Caco-2 (cell line): ENCODE results near the gene RIMS1. TPM values are rescaled to one million over a fixed set of nuclear protein-coding genes. Genes with fewer than 3 reads are reported as not detected.

Experiments used
- BruUV-seq: library from RNA; stranded (reverse); fragments of 400-500 nt; replicated peaks from 2 replicates; lab custom pipeline; 2021; lab: Mats Ljungman, UMichigan
- CTCF ChIA-PET: fragments of 300-600 bp; sonication (Branson Sonifier 250); formaldehyde crosslinking; loops from one replicate; lab custom pipeline; 2022; ENCODE audit warnings: antibody characterized with exemption; lab: Charles Lee
- POLR2A ChIA-PET: fragments of 300-600 bp; sonication (Branson Sonifier 250); formaldehyde crosslinking; loops from one replicate; lab custom pipeline; 2022; ENCODE audit warnings: antibody characterized with exemption; lab: Charles Lee
- DNase-seq, 2 experiments: peaks; one replicate each; pipeline versions ENCODE4 v3.0.0 to v3.0.0-alpha.2; 2020 to 2022
- H3K27me3 ChIP-seq: replicated peaks from 2 replicates; pipeline ENCODE4 v1.6.0; 2011; ENCODE audit warnings: low read length; ENCODE audit not compliant: control insufficient read depth, insufficient read depth
- H3K36me3 ChIP-seq: 2 replicates; pipeline ENCODE4 v1.5.1; 2011; ENCODE audit warnings: low read length; ENCODE audit not compliant: control insufficient read depth, insufficient read depth
- H3K4me1 ChIP-seq: fragments of 250-450 bp; sonication (Bioruptor Pico); 2 replicates; pipeline ENCODE4 v1.5.1; 2020; ENCODE audit warnings: mild to moderate bottlenecking
- H3K4me3 ChIP-seq: 2 replicates; pipeline ENCODE4 v1.5.1; 2011; ENCODE audit warnings: low read depth, mild to moderate bottlenecking, control low read depth, low read length
- H3K9me3 ChIP-seq: fragments of 250-450 bp; sonication (Bioruptor Pico); 2 replicates; pipeline ENCODE4 v1.5.1; 2020; ENCODE audit warnings: mild to moderate bottlenecking, moderate library complexity
- H3K27ac Mint-ChIP-seq: one replicate; pipeline ENCODE4 v1.8.0; 2022; ENCODE audit warnings: mixed read lengths; ENCODE audit not compliant: unreplicated experiment
- H3K27me3 Mint-ChIP-seq: one replicate; pipeline ENCODE4 v1.8.0; 2022; ENCODE audit warnings: mixed read lengths; ENCODE audit not compliant: insufficient read depth, unreplicated experiment
- H3K36me3 Mint-ChIP-seq: one replicate; pipeline ENCODE4 v1.8.0; 2022; ENCODE audit warnings: mild to moderate bottlenecking, mixed read lengths; ENCODE audit not compliant: insufficient read depth, unreplicated experiment
- H3K4me1 Mint-ChIP-seq: one replicate; pipeline ENCODE4 v1.8.0; 2022; ENCODE audit warnings: low read depth, mixed read lengths; ENCODE audit not compliant: unreplicated experiment
- H3K4me3 Mint-ChIP-seq: one replicate; pipeline ENCODE4 v1.8.0; 2022; ENCODE audit warnings: mild to moderate bottlenecking, moderate library complexity, mixed read lengths; ENCODE audit not compliant: unreplicated experiment
- H3K9me3 Mint-ChIP-seq: one replicate; pipeline ENCODE4 v1.8.0; 2022; ENCODE audit warnings: mixed read lengths; ENCODE audit not compliant: unreplicated experiment
- CTCF ChIP-seq, 2 experiments: fragments of 200-600 bp in 1 of 2; IDR thresholded peaks; 1 replicate in 1 of 2; 2 replicates in 1 of 2; pipeline versions ENCODE4 v1.5.1 to v1.8.0; 2011 to 2022; ENCODE audit warnings: antibody characterized with exemption in 1 of 2, control low read depth in 1 of 2, inconsistent platforms in 1 of 2, low read depth in 1 of 2, low read length in 1 of 2, mild to moderate bottlenecking in 1 of 2, moderate library complexity in 1 of 2; ENCODE audit not compliant: insufficient read depth in 1 of 2, severe bottlenecking in 1 of 2, unreplicated experiment in 1 of 2
- intact Hi-C: fragments of 100-400 bp; cut with micrococcal nuclease; formaldehyde crosslinking; loops from one replicate; pipeline ENCODE4 v1.10.0; 2022; ENCODE audit not compliant: unreplicated experiment
- total RNA-seq: library from RNA; stranded (reverse); gene quantifications from 2 replicates; pipeline ENCODE4 v1.2.3, GENCODE V29; 2022

Gene RIMS1
- total RNA-seq, 1 experiment from 2014 or later, result 3.4 TPM

GRCh38 chr6:72367439-72367838 is 481.1 kb downstream of the RIMS1 start:
- H3K9me3 Mint-ChIP-seq, result no peaks in the 10 kb centered on the region
- H3K27ac Mint-ChIP-seq, result no peak overlapping the region
- no peaks in the 10 kb centered on the region for H3K27me3 ChIP-seq
- POLR2A ChIA-PET, result no interaction called here
- TF ChIP-seq CTCF (IDR thresholded peaks at IDR 0.05; ENCODE audit: insufficient read depth in 1 of 2, low read depth in 1 of 2, low read length in 1 of 2, severe bottlenecking in 1 of 2, unreplicated experiment in 1 of 2), result no peak
- no peaks in the 10 kb centered on the region for H3K4me1 Mint-ChIP-seq
- DNase-seq, result no peak
- no peak overlapping the region for H3K4me3 ChIP-seq
- intact Hi-C loops, result no loop called here
- H3K4me3 Mint-ChIP-seq, result no peak overlapping the region
- no peaks in the 10 kb centered on the region for H3K36me3 ChIP-seq
- H3K27me3 Mint-ChIP-seq, result peaks cover 3% of the 10 kb centered on the region
- H3K9me3 ChIP-seq, result no peaks in the 10 kb centered on the region
- no TSS peak for BruUV-seq
- CTCF ChIA-PET, result no interaction called here
- H3K4me1 ChIP-seq, result no peaks in the 10 kb centered on the region
- no peaks in the 10 kb centered on the region for H3K36me3 Mint-ChIP-seq

- peaks cover 1% of the 10 kb centered on the region for H3K27me3 Mint-ChIP-seq
- DNase-seq, result no peak
- no peaks in the 10 kb centered on the region for H3K36me3 ChIP-seq
- H3K9me3 Mint-ChIP-seq, result no peaks in the 10 kb centered on the region
- no peak overlapping the region for H3K27ac Mint-ChIP-seq
- H3K27me3 ChIP-seq, result no peaks in the 10 kb centered on the region
- H3K4me1 ChIP-seq, result no peaks in the 10 kb centered on the region
- no peaks in the 10 kb centered on the region for H3K4me1 Mint-ChIP-seq
- POLR2A ChIA-PET, result no interaction called here
- no TSS peak for BruUV-seq
- H3K4me3 ChIP-seq, result no peak overlapping the region
- intact Hi-C loops, result no loop called here
- no peak overlapping the region for H3K4me3 Mint-ChIP-seq
- CTCF ChIA-PET, result no interaction called here
- H3K36me3 Mint-ChIP-seq, result no peaks in the 10 kb centered on the region
- TF ChIP-seq CTCF (IDR thresholded peaks at IDR 0.05; ENCODE audit: insufficient read depth in 1 of 2, low read depth in 1 of 2, low read length in 1 of 2, severe bottlenecking in 1 of 2, unreplicated experiment in 1 of 2), result no peak
- no peaks in the 10 kb centered on the region for H3K9me3 ChIP-seq
These were observed 485.1 kb downstream of the RIMS1 start for GRCh38 chr6:72371473-72371872.

- POLR2A ChIA-PET, result no interaction called here
- Mint-ChIP-seq H3K36me3 (no peaks in the 10 kb centered on the region), H3K4me3 (no peak overlapping the region), H3K9me3 (no peaks in the 10 kb centered on the region), H3K27ac (no peak overlapping the region), H3K27me3 (no peaks in the 10 kb centered on the region), H3K4me1 (no peaks in the 10 kb centered on the region)
- no TSS peak for BruUV-seq
- Histone ChIP-seq H3K4me3 (no peak overlapping the region), H3K4me1 (no peaks in the 10 kb centered on the region), H3K27me3 (no peaks in the 10 kb centered on the region), H3K9me3 (no peaks in the 10 kb centered on the region), H3K36me3 (no peaks in the 10 kb centered on the region)
- no peak for TF ChIP-seq CTCF (IDR thresholded peaks at IDR 0.05; ENCODE audit: insufficient read depth in 1 of 2, low read depth in 1 of 2, low read length in 1 of 2, severe bottlenecking in 1 of 2, unreplicated experiment in 1 of 2)
- DNase-seq, result no peak
- CTCF ChIA-PET, result interaction anchor here (0.6 kb wide), 1 partner anchor 19 kb away, joined by 3 read pairs; no protein-coding TSS in a partner anchor
- intact Hi-C loops, result no loop called here
These were observed 487.8 kb downstream of the RIMS1 start for GRCh38 chr6:72374172-72374571.
